Osteoblast (primary cell): ENCODE measurements around the gene TMEM250. TPM values are rescaled to one million over a fixed set of nuclear protein-coding genes. Genes with fewer than 3 reads are reported as not detected.
A peak's percentile ranks its signal among the peaks of the same experiment; 100 is the strongest.

ENCODE experiments used
- DNase-seq: peaks from one replicate; pipeline ENCODE4 v3.0.0; 2011; ENCODE audit warnings: low spot score, mixed read lengths; ENCODE audit not compliant: insufficient read length; ENCODE audit errors: missing footprints
- H2AFZ ChIP-seq: 2 replicates; pipeline ENCODE4 v1.6.0; 2011; ENCODE audit warnings: mild to moderate bottlenecking, low read length
- H3K27ac ChIP-seq: 2 replicates; pipeline ENCODE4 v1.5.1; 2011; ENCODE audit warnings: mild to moderate bottlenecking, low read depth, low read length, moderate library complexity
- H3K27me3 ChIP-seq: 2 replicates; pipeline ENCODE4 v1.6.0; 2012; ENCODE audit warnings: mild to moderate bottlenecking, control low read depth, inconsistent platforms, low read length, moderate library complexity; ENCODE audit not compliant: insufficient read depth
- H3K36me3 ChIP-seq: 2 replicates; pipeline ENCODE4 v1.5.1; 2011; ENCODE audit warnings: mild to moderate bottlenecking, low read length, control low read depth, moderate library complexity; ENCODE audit not compliant: insufficient read depth
- H3K4me1 ChIP-seq: 2 replicates; pipeline ENCODE4 v1.5.1; 2011; ENCODE audit warnings: mild to moderate bottlenecking, low read length, control low read depth, moderate library complexity; ENCODE audit not compliant: insufficient read depth
- H3K4me2 ChIP-seq: 2 replicates; pipeline ENCODE4 v1.6.0; 2011; ENCODE audit warnings: mild to moderate bottlenecking, low read length; ENCODE audit not compliant: insufficient read depth
- H3K4me3 ChIP-seq: fragments of 200-600 bp; sonication (generic); 3 replicates; pipeline ENCODE4 v1.5.1; 2012; ENCODE audit warnings: mild to moderate bottlenecking, low read length, inconsistent platforms; ENCODE audit not compliant: insufficient read depth
- H3K79me2 ChIP-seq: 2 replicates; pipeline ENCODE4 v1.6.0; 2012; ENCODE audit warnings: mild to moderate bottlenecking, low read length, control low read depth, inconsistent platforms; ENCODE audit not compliant: insufficient read depth
- H3K9me3 ChIP-seq: 2 replicates; pipeline ENCODE4 v1.5.1; 2011; ENCODE audit warnings: low read depth, low read length, control low read depth
- H4K20me1 ChIP-seq: 2 replicates; pipeline ENCODE4 v1.6.0; 2012; ENCODE audit warnings: mild to moderate bottlenecking, low read length, control low read depth; ENCODE audit not compliant: insufficient read depth
- total RNA-seq: library from RNA; depleted of rRNA; stranded (reverse); fragments of >200 nt; gene quantifications from 2 replicates; pipeline ENCODE4 v1.2.3, GENCODE V29; 2012
- TF ChIP-seq, protein P1 (sequence below): IDR thresholded peaks from 2 replicates; pipeline ENCODE4 v1.5.1; 2011; ENCODE audit warnings: mild to moderate bottlenecking, low read depth, low read length, moderate library complexity; ENCODE audit errors: extremely low read depth

Gene TMEM250
- total RNA-seq, 1 donor, result 65.5 TPM

DNA sequence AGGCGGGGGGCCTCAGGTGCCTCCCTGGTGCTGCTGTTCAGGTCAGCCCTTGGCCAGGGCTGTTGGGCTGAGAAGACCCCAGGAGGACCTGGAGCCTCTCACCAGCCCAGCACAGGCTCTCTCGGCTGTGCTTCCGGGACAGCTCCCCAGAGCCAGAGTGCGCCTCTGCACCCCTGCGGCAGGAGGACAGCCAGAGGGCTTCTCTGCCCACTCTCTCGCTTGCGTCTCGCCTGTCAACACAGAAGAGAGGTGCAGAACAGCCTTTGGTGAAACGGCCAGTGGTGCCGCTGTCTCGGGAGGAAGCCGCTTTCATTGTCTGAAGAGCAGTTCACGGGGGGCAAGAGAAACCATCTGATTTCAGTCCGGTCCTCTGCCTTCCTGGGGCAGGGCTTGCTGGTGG lies 19.8 kb downstream of the TMEM250 start:
- no peaks in the 10 kb centered on the region for H3K36me3 ChIP-seq
- H3K27ac ChIP-seq, result no peak overlapping the region
- H3K27me3 ChIP-seq, result peaks cover 2% of the 10 kb centered on the region
- TF ChIP-seq, protein P1, sequence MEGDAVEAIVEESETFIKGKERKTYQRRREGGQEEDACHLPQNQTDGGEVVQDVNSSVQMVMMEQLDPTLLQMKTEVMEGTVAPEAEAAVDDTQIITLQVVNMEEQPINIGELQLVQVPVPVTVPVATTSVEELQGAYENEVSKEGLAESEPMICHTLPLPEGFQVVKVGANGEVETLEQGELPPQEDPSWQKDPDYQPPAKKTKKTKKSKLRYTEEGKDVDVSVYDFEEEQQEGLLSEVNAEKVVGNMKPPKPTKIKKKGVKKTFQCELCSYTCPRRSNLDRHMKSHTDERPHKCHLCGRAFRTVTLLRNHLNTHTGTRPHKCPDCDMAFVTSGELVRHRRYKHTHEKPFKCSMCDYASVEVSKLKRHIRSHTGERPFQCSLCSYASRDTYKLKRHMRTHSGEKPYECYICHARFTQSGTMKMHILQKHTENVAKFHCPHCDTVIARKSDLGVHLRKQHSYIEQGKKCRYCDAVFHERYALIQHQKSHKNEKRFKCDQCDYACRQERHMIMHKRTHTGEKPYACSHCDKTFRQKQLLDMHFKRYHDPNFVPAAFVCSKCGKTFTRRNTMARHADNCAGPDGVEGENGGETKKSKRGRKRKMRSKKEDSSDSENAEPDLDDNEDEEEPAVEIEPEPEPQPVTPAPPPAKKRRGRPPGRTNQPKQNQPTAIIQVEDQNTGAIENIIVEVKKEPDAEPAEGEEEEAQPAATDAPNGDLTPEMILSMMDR, result no peak
- DNase-seq, result peak; percentile 92
- no peak overlapping the region for H2AFZ ChIP-seq
- peaks cover 3% of the 10 kb centered on the region for H3K4me1 ChIP-seq
- H3K4me3 ChIP-seq, result no peak overlapping the region
- no peaks in the 10 kb centered on the region for H3K9me3 ChIP-seq
- H3K4me2 ChIP-seq, result no peak overlapping the region
- H4K20me1 ChIP-seq, result peaks cover 1% of the 10 kb centered on the region
- H3K79me2 ChIP-seq, result peaks cover 7% of the 10 kb centered on the region

DNA sequence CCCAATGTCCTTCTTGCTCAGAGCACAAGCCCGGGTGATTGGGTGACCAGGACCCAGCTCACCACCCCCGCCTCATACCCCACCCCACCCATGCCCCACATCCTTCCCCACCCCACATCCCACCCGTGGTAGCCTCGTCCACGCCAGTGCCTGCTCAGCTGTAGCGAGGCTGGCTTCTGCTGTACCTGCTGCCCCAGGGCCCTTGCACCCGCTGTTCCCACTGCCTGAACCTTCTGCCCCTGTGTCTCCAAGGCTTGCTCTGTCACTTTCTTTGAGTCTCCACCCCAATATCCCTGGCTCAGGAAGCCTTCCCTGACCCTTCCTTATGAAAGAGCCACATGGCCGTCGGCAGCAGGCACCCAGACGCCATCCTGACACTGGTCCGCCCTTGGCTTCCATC lies 20.5 kb downstream of the TMEM250 start:
- H3K27me3 ChIP-seq, result no peaks in the 10 kb centered on the region
- H3K4me1 ChIP-seq, result peaks cover 9% of the 10 kb centered on the region
- H4K20me1 ChIP-seq, result peaks cover 6% of the 10 kb centered on the region
- no peak overlapping the region for H3K4me3 ChIP-seq
- peak; percentile 58 for DNase-seq
- H3K79me2 ChIP-seq, result peaks cover 13% of the 10 kb centered on the region
- TF ChIP-seq, protein P1, result no peak
- H3K4me2 ChIP-seq, result no peak overlapping the region
- H3K27ac ChIP-seq, result no peak overlapping the region
- H3K36me3 ChIP-seq, result no peaks in the 10 kb centered on the region
- no peaks in the 10 kb centered on the region for H3K9me3 ChIP-seq
- H2AFZ ChIP-seq, result no peak overlapping the region

DNA sequence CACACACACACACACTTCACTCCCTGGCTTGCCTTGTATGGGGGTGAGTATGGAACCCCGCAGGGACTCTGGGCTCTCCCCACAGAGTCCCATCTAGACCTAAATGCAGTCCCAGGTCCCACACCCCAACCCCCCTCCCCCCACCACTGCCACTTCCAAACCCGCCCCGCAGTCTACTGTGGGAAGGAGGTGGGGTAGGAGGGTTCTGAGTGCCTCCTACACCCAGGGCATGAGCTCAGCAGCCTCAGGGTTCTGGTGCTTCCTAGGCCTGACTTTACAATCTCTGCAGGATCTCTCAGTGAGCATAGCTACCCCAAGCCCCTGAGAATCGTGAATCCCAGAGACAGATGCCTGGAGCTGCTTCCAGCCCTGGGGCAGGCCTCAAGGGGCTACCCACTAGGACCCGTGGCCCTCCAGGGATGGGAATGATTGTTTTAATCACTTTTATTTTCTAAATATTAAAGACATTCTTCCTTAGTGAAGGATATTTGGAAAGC lies 22.1 kb downstream of the TMEM250 start:
- H3K79me2 ChIP-seq, result peaks cover 29% of the 10 kb centered on the region
- H3K4me2 ChIP-seq, result peak overlapping the region; percentile 65
- peak; percentile 87 for DNase-seq
- no peak overlapping the region for H3K27ac ChIP-seq
- TF ChIP-seq, protein P1, result no peak
- no peaks in the 10 kb centered on the region for H3K36me3 ChIP-seq
- no peaks in the 10 kb centered on the region for H3K9me3 ChIP-seq
- no peak overlapping the region for H3K4me3 ChIP-seq
- H3K4me1 ChIP-seq, result peaks cover 10% of the 10 kb centered on the region
- no peaks in the 10 kb centered on the region for H3K27me3 ChIP-seq
- peaks cover 22% of the 10 kb centered on the region for H4K20me1 ChIP-seq
- H2AFZ ChIP-seq, result no peak overlapping the region

DNA sequence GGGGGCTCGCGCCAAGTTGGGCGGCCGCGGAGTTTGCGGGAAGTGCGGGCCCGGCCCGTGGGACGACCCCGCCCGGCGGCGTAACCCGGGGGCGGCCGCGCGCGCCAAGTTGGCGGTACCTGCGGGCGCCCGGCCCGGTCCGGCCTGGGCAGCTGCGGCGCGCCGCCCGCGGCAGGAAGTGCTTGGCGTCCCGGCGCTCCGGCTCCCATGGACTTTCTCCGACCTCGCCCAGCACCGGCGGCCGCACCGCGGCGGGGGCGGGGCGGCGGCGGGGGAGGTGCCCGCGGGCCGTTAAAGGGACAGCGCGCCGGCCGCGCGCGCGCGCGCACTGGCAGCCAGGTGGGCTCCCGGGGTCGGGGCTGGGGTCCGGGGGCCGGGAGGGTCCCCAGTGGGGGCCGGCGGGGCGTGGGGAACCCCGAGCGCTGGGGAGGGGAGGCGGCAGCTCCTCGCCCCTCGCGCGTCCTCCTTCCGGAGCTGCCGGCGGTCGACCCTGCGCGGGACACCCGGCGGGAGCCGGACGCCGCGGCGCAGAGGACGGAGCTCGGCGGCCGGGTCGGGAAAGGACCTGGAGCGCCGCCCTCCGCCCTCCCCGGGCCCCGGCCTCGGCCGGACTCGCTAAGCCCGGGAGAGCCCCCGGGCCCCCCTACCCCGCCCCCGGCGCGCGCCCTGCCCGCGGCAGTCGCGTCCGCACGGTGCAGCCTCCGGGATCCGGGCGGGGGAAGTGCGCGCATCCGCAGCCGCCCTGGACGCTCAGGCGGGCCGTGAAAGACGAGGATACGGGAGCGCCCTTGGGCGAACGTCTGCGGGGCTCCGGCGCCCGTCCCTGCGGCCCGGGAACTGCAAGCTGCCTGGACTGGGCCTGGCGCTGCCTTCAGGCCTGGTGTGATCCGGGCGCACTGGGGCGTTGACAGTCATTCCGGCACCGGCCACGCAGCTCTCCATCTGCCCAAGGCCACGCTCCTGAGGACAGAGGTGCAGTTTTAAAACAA lies 23.3 kb downstream of the TMEM250 start, which contains the start of gene NACC2:
Gene NACC2, minus strand, starts transcription at position 220 of the 989 bp plus-strand sequence. CDS start 44,768 bp downstream, outside the sequence.
- Histone ChIP-seq H3K79me2 (peaks cover 41% of the 10 kb centered on the region), H3K27ac (peak within 1 kb of the TSS; percentile 56), H2AFZ (peak within 1 kb of the TSS; percentile 46), H3K4me3 (peak within 1 kb of the TSS; percentile 77), H3K4me1 (peaks cover 10% of the 10 kb centered on the region), H3K4me2 (peak within 1 kb of the TSS; percentile 84), H4K20me1 (peaks cover 34% of the 10 kb centered on the region), H3K9me3 (no peaks in the 10 kb centered on the region), H3K36me3 (no peaks in the 10 kb centered on the region), H3K27me3 (no peaks in the 10 kb centered on the region)
- peak; percentile 100 for DNase-seq
- TF ChIP-seq, protein P1, result no peak
